CD14-positive monocyte (primary cell): ENCODE measurements around the gene GABBR2. TPM values are rescaled to one million over a fixed set of nuclear protein-coding genes. Genes with fewer than 3 reads are reported as not detected.

ENCODE experiments used
- DNase-seq, 3 donors: peaks; one replicate each; pipeline ENCODE4 v3.0.0-alpha.2; 2011 to 2022
- H2AFZ ChIP-seq: 2 replicates; pipeline ENCODE4 v1.6.0; 2012; ENCODE audit warnings: mild to moderate bottlenecking, low read depth, low read length, inconsistent platforms; ENCODE audit not compliant: insufficient read depth, poor library complexity, severe bottlenecking
- H3K27ac ChIP-seq, 2 donors: 1 replicate in 1 of 2; 2 replicates in 1 of 2; pipeline ENCODE4 v1.5.1; 2012 to 2013; ENCODE audit warnings: low read length in 2 of 2, control low read depth in 1 of 2, inconsistent platforms in 1 of 2, low read depth in 1 of 2, mild to moderate bottlenecking in 1 of 2
- H3K27me3 ChIP-seq, 2 donors: one replicate each; pipeline versions ENCODE4 v1.6.0 to v1.6.1; 2011 to 2013; ENCODE audit warnings: low read length in 2 of 2; ENCODE audit not compliant: control insufficient read depth in 2 of 2, insufficient read depth in 2 of 2
- H3K36me3 ChIP-seq, 2 donors: replicated peaks in 1 of 2; 1 replicate in 1 of 2; 2 replicates in 1 of 2; pipeline versions ENCODE4 v1.5.1 to v1.6.1; 2012 to 2013; ENCODE audit warnings: low read length in 2 of 2, control low read depth in 1 of 2, inconsistent platforms in 1 of 2, mild to moderate bottlenecking in 1 of 2; ENCODE audit not compliant: insufficient read depth in 2 of 2, control insufficient read depth in 1 of 2
- H3K4me1 ChIP-seq, 2 donors: 1 replicate in 1 of 2; 2 replicates in 1 of 2; pipeline versions ENCODE4 v1.5.1 to v1.6.1; 2012 to 2013; ENCODE audit warnings: low read length in 2 of 2, control low read depth in 1 of 2, inconsistent platforms in 1 of 2, mild to moderate bottlenecking in 1 of 2, moderate library complexity in 1 of 2; ENCODE audit not compliant: insufficient read depth in 2 of 2, control insufficient read depth in 1 of 2
- H3K4me2 ChIP-seq: replicated peaks from 2 replicates; pipeline ENCODE3; 2012; ENCODE audit warnings: low read length, moderate library complexity, mild to moderate bottlenecking; ENCODE audit not compliant: poor library complexity, severe bottlenecking; ENCODE audit errors: extremely low read depth
- H3K4me3 ChIP-seq, 3 experiments: fragments of 200-600 bp in 1 of 3; sonication (generic) in 1 of 3; replicated peaks in 1 of 3; 1 replicate in 2 of 3; 2 replicates in 1 of 3; pipeline ENCODE4 v1.5.1; 2011 to 2013; ENCODE audit warnings: low read length in 3 of 3, mild to moderate bottlenecking in 3 of 3, control low read depth in 2 of 3, low read depth in 2 of 3, inconsistent platforms in 1 of 3, moderate library complexity in 1 of 3
- H3K79me2 ChIP-seq: 2 replicates; pipeline ENCODE4 v1.6.0; 2012; ENCODE audit warnings: mild to moderate bottlenecking, control low read depth, inconsistent platforms, low read length, moderate library complexity; ENCODE audit not compliant: insufficient read depth
- H3K9ac ChIP-seq: 2 replicates; pipeline ENCODE4 v1.6.0; 2017; ENCODE audit warnings: low read length, mild to moderate bottlenecking; ENCODE audit not compliant: insufficient read depth, poor library complexity, severe bottlenecking
- H3K9me3 ChIP-seq, 2 donors: replicated peaks in 1 of 2; 1 replicate in 1 of 2; 2 replicates in 1 of 2; pipeline versions ENCODE4 v1.5.1 to v1.6.1; 2012 to 2013; ENCODE audit warnings: low read length in 2 of 2, control low read depth in 1 of 2; ENCODE audit not compliant: control insufficient read depth in 1 of 2, insufficient read depth in 1 of 2
- H4K20me1 ChIP-seq: 2 replicates; pipeline ENCODE4 v1.6.0; 2012; ENCODE audit warnings: mild to moderate bottlenecking, low read length, control low read depth, moderate library complexity; ENCODE audit not compliant: insufficient read depth
- H3K27ac Mint-ChIP-seq, 7 donors: one replicate each; pipeline ENCODE4 v1.8.0; 2020; ENCODE audit warnings: mild to moderate bottlenecking in 7 of 7, mixed read lengths in 7 of 7, moderate library complexity in 6 of 7, inconsistent platforms in 2 of 7
- H3K27me3 Mint-ChIP-seq, 3 donors: one replicate each; pipeline ENCODE4 v1.8.0; 2021 to 2022; ENCODE audit warnings: low read depth in 3 of 3, mild to moderate bottlenecking in 3 of 3, mixed read lengths in 3 of 3, moderate library complexity in 3 of 3, inconsistent platforms in 1 of 3
- H3K36me3 Mint-ChIP-seq, 2 donors: one replicate each; pipeline ENCODE4 v1.8.0; 2020; ENCODE audit warnings: mixed read lengths in 2 of 2, inconsistent platforms in 1 of 2, mild to moderate bottlenecking in 1 of 2
- H3K4me1 Mint-ChIP-seq: one replicate; pipeline ENCODE4 v1.8.0; 2020; ENCODE audit warnings: mild to moderate bottlenecking, mixed read lengths
- H3K4me3 Mint-ChIP-seq, 2 donors: one replicate each; pipeline ENCODE4 v1.8.0; 2020; ENCODE audit warnings: mild to moderate bottlenecking in 2 of 2, mixed read lengths in 2 of 2, moderate library complexity in 1 of 2
- H3K9me3 Mint-ChIP-seq, 7 donors: one replicate each; pipeline ENCODE4 v1.8.0; 2020 to 2022; ENCODE audit warnings: mixed read lengths in 7 of 7, mild to moderate bottlenecking in 6 of 7, moderate library complexity in 6 of 7, inconsistent platforms in 2 of 7
- CTCF ChIP-seq: fragments of 200-600 bp; IDR thresholded peaks from one replicate; pipeline ENCODE4 v1.8.0; 2022; ENCODE audit warnings: antibody characterized with exemption, mild to moderate bottlenecking
- WGBS: methylation state at CpG from one replicate; pipeline ENCODE4 v1.1.5; 2013; ENCODE audit warnings: missing lambda C conversion rate; ENCODE audit not compliant: insufficient coverage; 5-methylcytosine and 5-hydroxymethylcytosine counted together
- intact Hi-C, 2 donors: fragments of 100-400 bp; cut with micrococcal nuclease; formaldehyde crosslinking; loops; one replicate each; pipeline versions ENCODE4 v1.15.0 to v1.15.1; 2023
- polyA plus RNA-seq, 3 donors: library from polyadenylated mRNA; depleted of rRNA in 1 of 3; unstranded in 2 of 3; stranded (reverse) in 1 of 3; fragments of 300-500 nt in 2 of 3; fragments of >200 nt in 1 of 3; fragmentation: Illumina TruSeq in 2 of 3; gene quantifications; 1 replicate in 2 of 3; 2 replicates in 1 of 3; pipeline ENCODE4 v1.2.3, GENCODE V29; 2012 to 2021

Gene GABBR2
- polyA plus RNA-seq, 3 donors: not detected

- H4K20me1 ChIP-seq: no peaks in the 10 kb centered on the region
- no peak overlapping the region for H3K27ac Mint-ChIP-seq
- H3K4me2 ChIP-seq: no peak overlapping the region
- H3K27me3 ChIP-seq: peaks cover 0 to 9% of the 10 kb centered on the region in 2 donors
- H3K4me3 ChIP-seq: no peak overlapping the region
- H3K4me3 Mint-ChIP-seq: no peak overlapping the region
- no peak overlapping the region for H3K9ac ChIP-seq
- H3K4me1 Mint-ChIP-seq: peaks cover 3% of the 10 kb centered on the region
- H3K36me3 ChIP-seq: no peaks in the 10 kb centered on the region
- intact Hi-C loops: no loop called here
- no peaks in the 10 kb centered on the region for H3K79me2 ChIP-seq
- WGBS: 50% methylated on average over 2 of the region's 4 CpGs
- peaks cover 0 to 3% (median 0%) of the 10 kb centered on the region in 7 donors for H3K9me3 Mint-ChIP-seq
- H3K36me3 Mint-ChIP-seq: no peaks in the 10 kb centered on the region
- peaks cover 5 to 10% (median 7%) of the 10 kb centered on the region in 3 donors for H3K27me3 Mint-ChIP-seq
- H3K9me3 ChIP-seq: no peaks in the 10 kb centered on the region
- H2AFZ ChIP-seq: no peak overlapping the region
- TF ChIP-seq CTCF: no peak
- DNase-seq: no peak
- H3K27ac ChIP-seq: no peak overlapping the region
- H3K4me1 ChIP-seq: no peaks in the 10 kb centered on the region
Measured at GRCh38 chr9:98532147-98532546, 176.6 kb downstream of the GABBR2 start.

GRCh38 chr9:98530806-98531386 lies 177.8 kb downstream of the GABBR2 start:
- no peak for DNase-seq
- TF ChIP-seq CTCF: no peak
- Mint-ChIP-seq H3K4me1 (no peaks in the 10 kb centered on the region), H3K27ac (no peak overlapping the region), H3K9me3 (peaks cover 0 to 3% (median 0%) of the 10 kb centered on the region in 7 donors), H3K36me3 (no peaks in the 10 kb centered on the region), H3K27me3 (peaks cover 7 to 11% (median 10%) of the 10 kb centered on the region in 3 donors), H3K4me3 (no peak overlapping the region)
- no peaks in the 10 kb centered on the region for H3K79me2 ChIP-seq
- no peaks in the 10 kb centered on the region for H3K9me3 ChIP-seq
- WGBS: 93% methylated on average over 3 of the region's 6 CpGs
- H3K9ac ChIP-seq: no peak overlapping the region
- H4K20me1 ChIP-seq: no peaks in the 10 kb centered on the region
- intact Hi-C loops: no loop called here
- H3K4me1 ChIP-seq: no peaks in the 10 kb centered on the region
- peaks cover 3 to 9% of the 10 kb centered on the region in 2 donors for H3K27me3 ChIP-seq
- H3K36me3 ChIP-seq: no peaks in the 10 kb centered on the region
- H3K4me2 ChIP-seq: no peak overlapping the region
- no peak overlapping the region for H3K27ac ChIP-seq
- no peak overlapping the region for H3K4me3 ChIP-seq
- no peak overlapping the region for H2AFZ ChIP-seq
